Neuronal stem cell (in vitro differentiated cells): ENCODE measurements around the gene CYLD.

Experiments used
- DNase-seq: peaks from one replicate; pipeline ENCODE4 v3.0.0-alpha.2; 2013; ENCODE audit warnings: low spot score
- H2AFZ ChIP-seq: one replicate; pipeline ENCODE4 v1.6.1; 2013; ENCODE audit warnings: mild to moderate bottlenecking, low read length, inconsistent platforms
- H2AK5ac ChIP-seq: 2 replicates; pipeline ENCODE4 v1.6.1; 2013; ENCODE audit warnings: low read depth, mild to moderate bottlenecking, inconsistent platforms, low read length, moderate library complexity, mixed read lengths
- H2BK120ac ChIP-seq: 2 replicates; pipeline ENCODE4 v1.6.1; 2013; ENCODE audit warnings: low read depth, mild to moderate bottlenecking, inconsistent platforms, low read length, moderate library complexity, mixed read lengths
- H2BK12ac ChIP-seq: one replicate; pipeline ENCODE4 v1.6.1; 2013; ENCODE audit warnings: low read length, inconsistent platforms
- H2BK15ac ChIP-seq: 2 replicates; pipeline ENCODE4 v1.6.1; 2013; ENCODE audit warnings: mild to moderate bottlenecking, low read length, inconsistent platforms, mixed read lengths
- H2BK5ac ChIP-seq: one replicate; pipeline ENCODE4 v1.6.1; 2013; ENCODE audit warnings: inconsistent platforms, mild to moderate bottlenecking, low read length, moderate library complexity
- H3K14ac ChIP-seq: one replicate; pipeline ENCODE4 v1.6.1; 2013; ENCODE audit warnings: low read length, inconsistent platforms
- H3K18ac ChIP-seq: 2 replicates; pipeline ENCODE4 v1.6.1; 2013; ENCODE audit warnings: low read length, inconsistent platforms
- H3K23ac ChIP-seq: 2 replicates; pipeline ENCODE4 v1.6.1; 2013; ENCODE audit warnings: low read depth, mild to moderate bottlenecking, mixed read lengths, low read length, inconsistent platforms; ENCODE audit not compliant: poor library complexity
- H3K27ac ChIP-seq: replicated peaks from 3 replicates; pipeline ENCODE4 v1.5.1; 2013; ENCODE audit warnings: low read length, inconsistent platforms
- H3K27me3 ChIP-seq, 3 experiments: 2 replicates each; pipeline ENCODE4 v1.6.1; 2013; ENCODE audit warnings: low read length in 3 of 3, mild to moderate bottlenecking in 2 of 3, inconsistent platforms in 1 of 3, low read depth in 1 of 3, mixed read lengths in 1 of 3, moderate library complexity in 1 of 3; ENCODE audit not compliant: control insufficient read depth in 3 of 3, insufficient read depth in 3 of 3
- H3K36me3 ChIP-seq, 2 donors: replicated peaks in 1 of 2; 2 replicates each; pipeline ENCODE4 v1.6.1; 2013; ENCODE audit warnings: low read length in 2 of 2; ENCODE audit not compliant: control insufficient read depth in 2 of 2, insufficient read depth in 2 of 2
- H3K4ac ChIP-seq: 2 replicates; pipeline ENCODE4 v1.6.1; 2013; ENCODE audit warnings: inconsistent platforms, mild to moderate bottlenecking, low read length, moderate library complexity
- H3K4me1 ChIP-seq, 2 donors: 1 replicate in 1 of 2; 2 replicates in 1 of 2; pipeline ENCODE4 v1.6.1; 2013; ENCODE audit warnings: low read length in 2 of 2, low read depth in 1 of 2; ENCODE audit not compliant: control insufficient read depth in 2 of 2, insufficient read depth in 1 of 2
- H3K4me2 ChIP-seq: one replicate; pipeline ENCODE4 v1.6.1; 2013; ENCODE audit warnings: mild to moderate bottlenecking, low read length, inconsistent platforms; ENCODE audit not compliant: insufficient read depth, poor library complexity, severe bottlenecking
- H3K4me3 ChIP-seq, 2 donors: 2 replicates each; pipeline ENCODE4 v1.5.1; 2013; ENCODE audit warnings: low read length in 2 of 2, mild to moderate bottlenecking in 2 of 2, inconsistent platforms in 1 of 2, moderate library complexity in 1 of 2
- H3K79me1 ChIP-seq: one replicate; pipeline ENCODE4 v1.6.1; 2013; ENCODE audit warnings: low read depth, mild to moderate bottlenecking, inconsistent platforms, low read length, moderate library complexity
- H3K9ac ChIP-seq: one replicate; pipeline ENCODE4 v1.6.1; 2013; ENCODE audit warnings: mild to moderate bottlenecking, low read depth, low read length, inconsistent platforms; ENCODE audit not compliant: poor library complexity
- H3K9me3 ChIP-seq, 2 donors: replicated peaks in 1 of 2; 2 replicates each; pipeline versions ENCODE3 to v1.6.1; 2013; ENCODE audit warnings: low read length in 2 of 2, mild to moderate bottlenecking in 2 of 2, inconsistent platforms in 1 of 2, low read depth in 1 of 2, mixed read lengths in 1 of 2, moderate library complexity in 1 of 2; ENCODE audit not compliant: control insufficient read depth in 2 of 2, insufficient read depth in 1 of 2
- H4K8ac ChIP-seq: one replicate; pipeline ENCODE4 v1.6.1; 2013; ENCODE audit warnings: low read depth, mild to moderate bottlenecking, inconsistent platforms, low read length, moderate library complexity
- H4K91ac ChIP-seq: one replicate; pipeline ENCODE4 v1.6.1; 2013; ENCODE audit warnings: low read length, low read depth, mild to moderate bottlenecking, inconsistent platforms; ENCODE audit not compliant: poor library complexity
- WGBS, 2 donors: extraction: QIAGEN DNeasy Blood & Tissue Kit; methylation state at CpG; one replicate each; pipeline ENCODE4 v1.1.7; 2013; ENCODE audit warnings: missing lambda C conversion rate in 2 of 2, mixed read lengths in 1 of 2; ENCODE audit not compliant: insufficient read length in 2 of 2, insufficient replicate concordance in 1 of 2; ENCODE audit errors: extremely low coverage in 2 of 2; 5-methylcytosine and 5-hydroxymethylcytosine counted together

CYLD gene

DNA sequence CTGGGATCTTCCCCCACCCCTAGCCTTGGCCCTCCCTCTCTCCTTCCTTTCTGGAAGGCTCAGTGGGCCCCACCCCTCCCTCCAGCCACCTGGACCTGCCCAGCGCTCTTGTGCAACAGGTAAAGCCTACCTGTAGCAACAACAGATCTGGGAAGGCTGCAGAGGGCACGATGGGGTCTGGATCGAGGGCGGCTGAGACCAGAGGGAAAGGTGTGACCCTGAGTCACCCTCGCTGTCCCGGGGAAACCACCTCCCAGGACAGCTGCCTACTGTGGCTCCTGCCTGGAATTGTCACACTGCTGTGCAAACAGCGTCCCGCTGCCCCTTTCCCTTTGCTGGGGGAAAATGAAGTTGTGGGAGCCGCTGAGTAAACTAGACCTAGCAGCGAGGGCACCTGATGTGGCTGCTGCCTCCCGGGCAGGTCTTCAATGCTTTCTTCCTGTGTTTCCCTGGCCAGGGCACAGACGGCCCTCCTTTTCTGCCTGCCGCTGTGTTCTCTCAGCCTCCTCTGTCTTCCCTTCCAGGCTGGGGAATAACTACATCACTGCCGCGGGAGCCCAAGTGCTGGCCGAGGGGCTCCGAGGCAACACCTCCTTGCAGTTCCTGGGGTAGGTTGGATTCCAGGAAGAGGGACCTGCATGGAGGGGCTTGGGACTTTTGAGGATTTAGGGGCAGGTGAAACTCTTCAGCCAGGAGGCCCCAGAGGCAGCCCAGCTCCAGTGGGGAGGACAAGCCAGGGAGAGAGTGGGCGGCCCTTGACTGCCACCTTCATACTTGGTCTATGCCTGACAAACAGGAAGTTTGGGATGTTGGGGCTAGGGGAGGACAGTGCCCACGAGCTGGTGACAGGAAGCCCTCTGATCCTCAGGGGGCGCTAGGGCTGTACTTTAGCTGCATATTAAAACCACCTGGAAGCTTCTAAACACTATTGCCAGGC is 22.2 kb upstream of the CYLD start:
- no CpG with 5 or more reads among the region's 20 CpGs for WGBS, 2 donors
- no peak overlapping the region for H3K27ac ChIP-seq
- H3K14ac ChIP-seq = no peak overlapping the region
- no peak overlapping the region for H2BK15ac ChIP-seq
- no peak overlapping the region for H4K91ac ChIP-seq
- no peak overlapping the region for H3K4ac ChIP-seq
- H3K4me3 ChIP-seq = no peak overlapping the region
- peaks cover 0 to 4% (median 0%) of the 10 kb centered on the region in 3 experiments for H3K27me3 ChIP-seq
- H3K23ac ChIP-seq = peak overlapping the region; percentile 37
- peaks cover 0 to 6% of the 10 kb centered on the region in 2 donors for H3K9me3 ChIP-seq
- no peak overlapping the region for H2BK120ac ChIP-seq
- H4K8ac ChIP-seq = no peak overlapping the region
- no peak overlapping the region for H2AK5ac ChIP-seq
- no peaks in the 10 kb centered on the region for H3K36me3 ChIP-seq
- no peak overlapping the region for H3K4me2 ChIP-seq
- peak overlapping the region; percentile 6 for H2AFZ ChIP-seq
- H3K79me1 ChIP-seq = no peaks in the 10 kb centered on the region
- no peak overlapping the region for H3K18ac ChIP-seq
- H2BK12ac ChIP-seq = no peak overlapping the region
- peak overlapping the region; percentile 10 for H3K9ac ChIP-seq
- DNase-seq = no peak
- H3K4me1 ChIP-seq = peaks cover 0 to 10% of the 10 kb centered on the region in 2 donors
- H2BK5ac ChIP-seq = peak overlapping the region; percentile 17

DNA sequence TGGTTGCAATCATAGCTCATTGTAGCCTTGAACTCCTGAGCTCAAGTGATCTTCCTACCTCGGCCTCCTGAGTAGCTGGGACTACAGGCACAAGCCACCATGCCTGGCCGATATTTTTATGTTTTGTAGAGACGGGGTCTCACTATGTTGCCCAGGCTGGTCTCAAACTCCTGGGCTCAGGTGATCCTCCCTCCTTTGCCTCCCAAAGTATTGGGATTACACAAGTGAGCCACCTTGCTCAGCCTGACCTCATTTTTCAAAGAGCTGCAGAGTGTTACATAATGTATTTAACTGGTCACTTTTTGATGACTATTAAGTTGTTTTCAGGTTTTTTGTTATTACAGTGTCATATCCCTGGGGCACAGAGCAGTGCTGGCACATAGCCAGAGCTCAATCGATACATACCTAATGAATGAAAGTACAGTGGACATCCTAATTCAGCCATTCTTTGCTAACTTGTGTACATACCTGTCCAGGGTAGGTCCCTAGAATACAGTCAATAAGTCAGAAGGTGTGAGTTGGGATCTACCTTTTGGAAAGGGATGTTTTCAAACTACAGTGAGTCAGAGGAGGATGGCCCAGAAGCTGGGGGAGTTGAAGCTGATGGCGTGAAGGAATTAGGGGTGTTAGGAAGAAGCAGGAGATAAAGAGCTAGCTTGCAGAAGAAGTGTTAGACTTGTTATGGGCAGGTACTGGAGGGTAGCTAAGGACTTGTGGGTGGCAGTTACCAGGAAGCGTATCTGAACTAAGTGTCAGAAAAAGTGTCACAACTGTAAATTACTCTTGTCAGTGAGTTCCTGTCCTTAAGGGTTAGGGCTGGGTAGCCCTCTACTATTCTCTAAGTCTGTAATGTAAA is 20.1 kb upstream of the CYLD start:
- Histone ChIP-seq H2BK12ac (no peak overlapping the region), H3K9me3 (peaks cover 0 to 7% of the 10 kb centered on the region in 2 donors), H3K18ac (no peak overlapping the region), H2BK5ac (no peak overlapping the region), H3K4me3 (no peak overlapping the region), H4K91ac (no peak overlapping the region), H3K23ac (no peak overlapping the region), H3K4me1 (peaks cover 0 to 5% of the 10 kb centered on the region in 2 donors), H4K8ac (no peak overlapping the region), H3K36me3 (no peaks in the 10 kb centered on the region), H3K9ac (no peak overlapping the region), H2AFZ (no peak overlapping the region), H3K4ac (no peak overlapping the region), H2BK15ac (no peak overlapping the region), H3K79me1 (no peaks in the 10 kb centered on the region), H3K27me3 (peaks cover 0 to 4% (median 0%) of the 10 kb centered on the region in 3 experiments), H3K14ac (no peak overlapping the region), H3K27ac (no peak overlapping the region), H3K4me2 (no peak overlapping the region), H2BK120ac (no peak overlapping the region), H2AK5ac (peak overlapping the region; percentile 18)
- no peak for DNase-seq
- WGBS, 2 donors = no CpG with 5 or more reads among the region's 6 CpGs

- WGBS, 2 donors = no CpG with 5 or more reads among the region's 1 CpG
Measured at GRCh38 chr16:50722405-50722737, 19.5 kb upstream of the CYLD start.

DNA sequence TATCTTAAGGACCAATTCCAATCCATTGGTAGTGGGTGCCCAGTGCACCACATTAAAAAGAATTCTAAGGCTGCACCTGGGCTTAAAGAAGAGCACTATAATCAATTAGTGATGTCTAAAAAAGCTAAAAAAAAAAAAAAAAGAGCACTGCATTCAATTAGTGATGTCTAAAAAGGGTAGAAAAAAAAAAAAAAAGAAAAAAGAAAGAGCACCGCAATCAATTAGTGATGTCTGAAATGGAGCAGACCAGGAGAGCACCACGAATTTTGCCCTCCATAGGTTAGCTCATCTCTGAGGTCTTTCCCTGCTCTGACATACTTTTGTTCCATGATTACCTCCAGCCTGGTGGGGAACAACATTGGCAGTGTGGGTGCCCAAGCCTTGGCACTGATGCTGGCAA is 18.9 kb upstream of the CYLD start:
- Histone ChIP-seq H3K23ac (no peak overlapping the region), H4K91ac (no peak overlapping the region), H3K14ac (no peak overlapping the region), H3K4ac (no peak overlapping the region), H3K4me3 (no peak overlapping the region), H2BK5ac (no peak overlapping the region), H4K8ac (no peak overlapping the region), H3K9ac (no peak overlapping the region), H3K27me3 (peaks cover 0 to 6% (median 0%) of the 10 kb centered on the region in 3 experiments), H2AK5ac (no peak overlapping the region), H3K9me3 (peaks cover 0 to 7% of the 10 kb centered on the region in 2 donors), H3K27ac (no peak overlapping the region), H2BK15ac (no peak overlapping the region), H3K36me3 (no peaks in the 10 kb centered on the region), H3K79me1 (no peaks in the 10 kb centered on the region), H3K18ac (no peak overlapping the region), H2AFZ (no peak overlapping the region), H3K4me2 (no peak overlapping the region), H2BK120ac (no peak overlapping the region), H2BK12ac (no peak overlapping the region), H3K4me1 (no peaks in the 10 kb centered on the region)
- no CpG with 5 or more reads among the region's 2 CpGs for WGBS, 2 donors
- DNase-seq = no peak

More at GRCh38 chr16:50722405-50722737, 19.5 kb upstream of the CYLD start:
- Histone ChIP-seq H3K9me3 (peaks cover 0 to 7% of the 10 kb centered on the region in 2 donors), H3K4me2 (no peak overlapping the region), H2BK120ac (peak overlapping the region; percentile 0), H3K27me3 (peaks cover 0 to 4% (median 0%) of the 10 kb centered on the region in 3 experiments), H2BK5ac (no peak overlapping the region), H3K23ac (no peak overlapping the region), H3K18ac (peak overlapping the region; percentile 1), H3K4ac (no peak overlapping the region), H3K79me1 (no peaks in the 10 kb centered on the region), H2BK15ac (no peak overlapping the region), H4K8ac (no peak overlapping the region), H3K4me3 (no peak overlapping the region), H2AK5ac (peak overlapping the region; percentile 18), H2AFZ (no peak overlapping the region), H3K4me1 (no peaks in the 10 kb centered on the region), H3K9ac (no peak overlapping the region), H3K27ac (no peak overlapping the region), H2BK12ac (no peak overlapping the region), H3K14ac (no peak overlapping the region), H4K91ac (no peak overlapping the region), H3K36me3 (no peaks in the 10 kb centered on the region)
- DNase-seq = no peak
